Hippocampal formation (tissue), 2 donors: ENCODE measurements around the gene COIL.

Experiments
- DNase-seq, 2 donors: peaks; one replicate each; lab custom pipeline; 2025; lab: John Stamatoyannopoulos, UW

The COIL gene

GRCh38 chr17:56935461-56935860 is 25.4 kb downstream of the COIL start:
- no peak for DNase-seq

GRCh38 chr17:56934280-56934679 is 26.6 kb downstream of the COIL start:
- no peak for DNase-seq

DNA sequence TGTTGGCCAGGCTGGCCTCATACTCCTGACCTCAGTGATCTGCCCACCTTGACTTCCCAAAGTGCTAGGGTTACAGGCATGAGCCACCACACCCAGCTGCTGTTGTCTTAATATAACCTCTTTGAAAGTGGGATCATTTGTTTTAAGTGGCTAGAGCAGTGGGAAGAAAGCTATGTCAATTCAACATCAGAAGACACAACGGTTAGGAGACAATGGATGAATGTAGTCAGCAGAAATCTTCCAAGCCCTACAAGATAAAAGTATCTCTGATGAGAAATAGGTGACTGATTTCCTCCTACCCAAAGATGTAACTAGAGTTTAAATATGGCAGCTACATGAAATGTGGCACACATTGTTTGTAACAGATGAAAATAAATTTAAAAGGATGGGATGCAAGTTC is 27.0 kb downstream of the COIL start:
- no peak for DNase-seq

- no peak for DNase-seq
Measured at GRCh38 chr17:56933151-56933745, 27.6 kb downstream of the COIL start.

- DNase-seq: no peak
Measured at GRCh38 chr17:56930739-56931337, 30.0 kb downstream of the COIL start.

DNA sequence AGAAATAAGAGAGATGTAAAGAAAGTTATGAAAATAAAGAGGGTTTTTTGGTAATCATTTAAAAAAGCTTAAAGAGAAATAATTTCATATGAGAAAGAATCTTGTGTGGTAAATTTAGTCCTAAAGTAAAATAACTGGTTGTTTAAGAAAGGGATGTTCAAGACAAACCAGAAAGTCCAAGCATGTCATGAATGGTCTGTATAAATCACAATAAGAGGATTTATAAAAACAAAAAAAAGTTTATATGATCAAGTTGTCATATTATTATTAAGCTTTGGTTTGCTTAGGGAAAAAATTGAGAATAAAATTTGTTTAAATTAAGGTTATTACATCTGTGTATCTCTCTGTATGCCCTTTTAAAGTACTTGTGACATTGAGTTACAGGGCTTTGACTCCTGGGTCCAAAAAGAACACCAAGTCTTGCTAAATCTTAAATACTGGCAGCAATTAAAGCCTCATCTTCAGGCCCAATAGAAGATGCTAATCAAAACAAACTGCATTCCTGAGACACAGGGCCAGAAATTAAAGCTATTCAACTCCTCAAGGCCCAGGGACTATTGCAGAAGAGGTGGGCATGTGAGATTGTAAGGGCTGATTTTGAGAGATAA is 31.4 kb downstream of the COIL start:
- DNase-seq: no peak

DNA sequence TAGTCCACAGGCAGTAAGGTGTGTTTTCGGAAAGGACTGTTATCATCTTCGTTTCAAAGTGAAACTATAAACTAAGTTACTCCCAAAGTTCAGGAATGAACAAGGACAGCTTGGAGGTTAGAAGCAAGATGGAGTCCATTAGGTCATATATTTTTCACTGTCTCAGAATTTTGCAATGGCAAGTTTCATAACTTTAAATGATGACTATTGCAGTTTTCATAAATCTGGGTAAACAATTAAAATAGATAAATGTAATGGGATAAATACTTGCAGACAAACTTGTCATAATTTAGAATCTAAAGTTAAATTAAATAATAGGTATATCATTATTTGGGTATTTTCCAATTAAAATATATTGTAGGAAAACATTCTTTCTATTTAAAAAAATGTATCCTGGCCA is 32.3 kb downstream of the COIL start:
- no peak for DNase-seq

DNA sequence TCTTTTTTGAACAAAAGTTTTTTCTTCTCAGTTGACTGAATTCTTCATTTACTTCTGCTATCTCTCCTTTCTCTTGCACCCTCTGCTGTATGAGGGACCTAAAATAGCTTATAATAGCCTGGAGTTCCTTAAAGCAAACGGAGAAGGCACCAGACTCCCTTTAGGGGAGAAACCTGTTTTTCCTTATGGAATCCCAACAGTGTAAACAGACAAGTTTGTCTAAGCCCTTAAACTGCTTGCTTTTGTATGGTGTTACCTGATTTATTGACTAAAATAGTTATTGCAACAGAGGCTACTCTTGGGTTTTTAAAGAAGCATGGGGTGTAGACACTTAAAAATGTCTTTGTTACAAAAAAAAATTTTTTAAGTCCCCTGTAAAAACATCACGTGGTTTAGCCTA is 34.1 kb downstream of the COIL start:
- DNase-seq: no peak

DNA sequence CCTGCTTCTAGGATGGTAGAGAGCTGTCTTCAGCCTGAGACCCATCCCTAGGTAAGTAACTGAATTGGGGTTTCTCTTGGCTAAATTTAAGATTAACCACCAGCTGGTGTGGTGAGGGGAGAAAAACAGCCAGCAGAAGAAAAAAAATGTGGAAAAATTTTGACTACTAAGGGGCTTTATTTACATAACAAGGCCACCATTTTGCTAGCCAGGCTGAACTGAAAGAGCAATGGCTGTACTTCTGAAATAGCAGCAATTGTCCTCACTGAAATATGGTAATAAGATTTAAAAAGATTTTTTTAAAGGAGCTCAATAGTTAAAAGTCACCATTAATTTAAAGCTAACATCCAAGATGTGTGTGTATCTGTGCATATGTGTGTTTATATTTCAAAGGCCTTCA is 34.6 kb downstream of the COIL start:
- DNase-seq: no peak

DNA sequence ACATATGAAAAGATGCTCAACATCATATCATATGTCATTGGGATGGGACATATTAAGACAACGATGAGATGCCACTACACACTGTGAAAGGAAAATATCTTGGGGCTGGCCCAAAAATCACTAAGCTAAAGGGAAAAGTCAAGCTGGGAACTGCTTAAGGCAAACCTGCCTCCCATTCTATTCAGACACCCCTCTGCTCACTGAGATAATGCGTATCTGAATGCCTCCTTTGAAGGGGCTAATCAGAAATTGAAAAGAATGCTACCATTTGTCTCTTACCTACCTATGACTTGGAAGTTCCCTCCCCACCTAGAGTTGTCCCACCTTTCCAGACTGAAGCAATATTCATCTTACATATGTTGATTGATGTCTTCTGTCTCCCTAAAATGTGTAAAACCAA is 35.8 kb downstream of the COIL start:
- no peak for DNase-seq

DNA sequence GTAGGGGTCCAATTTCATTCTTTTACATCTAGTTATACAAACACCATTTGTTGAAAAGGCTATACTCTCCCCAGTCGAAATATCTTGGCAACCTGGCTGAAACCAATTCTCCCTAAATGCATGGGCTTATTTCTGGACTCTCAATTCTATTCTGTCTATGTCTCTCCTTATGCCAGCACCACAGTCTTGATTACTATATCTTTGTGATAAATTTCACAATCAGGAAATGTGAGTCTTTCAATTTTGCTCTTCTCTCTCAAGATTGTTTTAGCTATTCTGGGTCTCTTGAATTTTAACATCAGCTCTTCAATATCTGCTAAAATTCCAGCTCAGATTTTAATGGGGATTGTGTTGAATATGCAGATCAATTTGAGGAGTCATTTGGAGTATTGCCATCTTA is 41.1 kb downstream of the COIL start:
- DNase-seq: no peak

GRCh38 chr17:56918916-56919315 is 41.9 kb downstream of the COIL start:
- DNase-seq: no peak

GRCh38 chr17:56917559-56918296 is 43.1 kb downstream of the COIL start:
- no peak for DNase-seq

DNA sequence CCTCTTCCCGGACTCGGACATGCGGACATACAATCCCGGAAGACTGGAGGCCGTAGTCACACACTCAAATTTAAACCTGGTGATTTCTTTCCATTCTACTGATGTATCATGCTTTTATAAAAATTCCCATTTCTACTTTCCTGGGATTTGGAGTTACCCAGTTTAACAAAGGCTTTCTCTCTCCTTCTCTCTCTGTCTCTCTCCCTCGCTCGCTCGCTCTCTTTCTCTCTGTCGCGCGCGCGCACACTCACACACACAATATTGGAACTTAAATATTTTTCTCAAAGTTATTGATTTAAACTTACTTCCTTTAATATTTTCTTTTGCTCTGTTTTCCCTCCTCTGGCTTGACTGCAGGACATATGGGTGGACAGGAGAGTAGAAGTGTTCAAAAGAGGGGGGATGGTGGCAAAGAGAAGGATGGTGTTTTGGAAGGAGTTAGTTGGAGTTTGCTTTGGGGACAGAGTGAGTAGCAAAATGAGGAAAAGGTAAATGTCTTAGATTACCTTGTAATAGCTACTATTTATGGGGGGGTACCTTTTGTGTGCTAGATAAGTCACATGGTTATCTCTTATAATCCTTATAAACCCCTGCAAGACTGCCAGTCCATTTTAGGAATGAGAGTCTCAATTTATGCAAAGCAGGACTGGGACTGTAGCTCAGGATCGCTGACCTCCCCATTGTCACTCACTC is 46.1 kb downstream of the COIL start:
- peak in 1 of 2 donors; percentile 30 for DNase-seq

DNA sequence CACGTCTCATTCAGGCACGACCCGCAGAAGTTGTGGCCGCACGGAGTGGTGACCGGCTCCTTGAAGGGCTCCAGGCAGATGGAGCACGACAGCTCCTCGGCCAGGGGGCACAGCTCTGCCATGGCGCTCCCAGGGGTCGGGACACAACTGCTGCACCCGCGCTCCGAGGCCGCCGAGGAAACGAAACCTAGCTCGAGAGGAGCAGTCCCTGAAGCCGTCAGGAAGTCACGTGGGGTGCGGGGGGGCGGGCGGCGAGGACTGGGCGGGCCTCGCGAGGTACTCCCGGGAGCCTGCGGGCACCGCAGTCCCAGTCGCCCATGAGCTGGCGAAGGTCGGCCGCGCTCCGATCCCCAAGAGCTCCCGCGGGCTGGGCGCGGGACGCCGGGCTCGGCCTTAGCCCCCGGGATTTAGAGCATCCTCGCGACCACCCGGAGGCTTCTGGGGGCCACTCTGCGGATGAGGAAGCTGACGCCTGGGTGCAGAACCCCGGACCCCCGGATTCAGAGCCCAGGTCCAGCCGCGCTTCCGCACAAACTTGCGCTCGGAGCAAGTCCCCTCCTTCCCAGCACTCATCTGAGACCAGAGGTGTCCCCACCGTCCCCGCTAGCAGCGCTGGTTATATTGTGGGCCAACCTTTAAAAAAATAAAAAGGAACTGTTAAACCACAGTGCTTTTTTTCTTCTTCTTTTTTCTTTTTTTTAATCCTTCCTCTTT is 46.8 kb downstream of the COIL start, which contains the start of gene TRIM25:
Gene TRIM25, minus strand, starts transcription at position 183 of the 714 bp plus-strand sequence. Its CDS starts 61 bp downstream, at position 122.
- peak; percentile 56 to 63 for DNase-seq

DNA sequence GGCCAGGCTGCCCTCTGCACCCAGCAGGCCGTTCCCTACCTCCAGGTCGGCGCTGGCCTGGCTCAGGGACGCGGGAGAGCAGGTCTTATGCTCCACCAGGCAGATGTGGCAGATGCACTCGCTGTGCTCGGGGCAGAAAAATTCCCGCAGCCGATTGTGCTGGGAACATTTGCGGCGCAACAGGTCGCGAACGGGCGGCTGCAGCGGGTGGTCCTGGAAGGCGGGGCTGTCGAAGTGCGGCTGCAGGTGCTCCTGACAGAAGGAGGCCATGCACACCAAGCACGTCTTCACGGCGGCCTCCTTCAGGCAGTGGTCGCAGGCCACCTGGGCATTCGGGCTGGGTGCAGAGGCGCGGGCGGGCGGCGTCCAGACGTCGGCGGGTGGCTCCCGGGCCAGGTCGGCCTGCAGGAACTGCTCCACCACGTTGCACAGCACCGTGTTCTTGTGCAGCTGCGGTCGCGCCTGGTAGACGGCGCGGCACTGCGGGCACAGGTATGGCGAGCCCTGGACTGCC is 47.4 kb downstream of the COIL start:
- peak in 1 of 2 donors; percentile 42 for DNase-seq

DNA sequence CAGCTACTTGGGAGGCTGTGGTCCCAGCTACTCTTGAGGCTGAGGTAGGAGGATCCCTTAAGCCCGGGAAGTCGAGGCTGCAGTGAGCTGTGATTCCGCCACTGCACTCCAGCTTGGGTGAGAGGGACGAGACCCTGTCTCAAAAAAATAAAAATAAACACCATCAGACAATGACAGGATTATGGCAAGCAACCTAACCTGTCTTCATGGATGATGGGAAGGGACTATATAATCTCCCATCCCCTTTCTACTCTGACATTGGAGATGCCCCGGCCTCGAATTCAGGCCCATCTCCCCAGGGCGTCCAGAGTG is 47.9 kb downstream of the COIL start:
- DNase-seq: no peak

- DNase-seq: no peak
Measured at GRCh38 chr17:56912105-56912999, 48.5 kb downstream of the COIL start.

GRCh38 chr17:56910509-56911235 is 50.2 kb downstream of the COIL start:
- DNase-seq: no peak
